Measurements from ENCODE around the gene MRPL48.

MRPL48 gene

GRCh38 chr11:73792584-73792983 lies 4.9 kb downstream of the MRPL48 start:
- Mint-ChIP-seq H3K36me3 (peaks cover 3% of the 10 kb centered on the region), H3K4me1 (ENCODE audit: low read depth) (peaks cover 24% of the 10 kb centered on the region), H3K27me3 (no peaks in the 10 kb centered on the region), H3K9me3 (ENCODE audit: low read depth) (no peaks in the 10 kb centered on the region), H3K4me3 (no peak overlapping the region), H3K27ac (no peak overlapping the region)

GRCh38 chr11:73795925-73796632 lies 8.4 kb downstream of the MRPL48 start:
- H3K4me3 Mint-ChIP-seq, result no peak overlapping the region
- peaks cover 3% of the 10 kb centered on the region for H3K36me3 Mint-ChIP-seq
- no peak overlapping the region for H3K27ac Mint-ChIP-seq
- no peaks in the 10 kb centered on the region for H3K9me3 Mint-ChIP-seq (ENCODE audit: low read depth)
- H3K27me3 Mint-ChIP-seq, result no peaks in the 10 kb centered on the region
- peaks cover 7% of the 10 kb centered on the region for H3K4me1 Mint-ChIP-seq (ENCODE audit: low read depth)

GRCh38 chr11:73797457-73797856 lies 9.8 kb downstream of the MRPL48 start:
- Mint-ChIP-seq H3K9me3 (ENCODE audit: low read depth) (no peaks in the 10 kb centered on the region), H3K27ac (no peak overlapping the region), H3K27me3 (no peaks in the 10 kb centered on the region), H3K4me1 (ENCODE audit: low read depth) (peaks cover 2% of the 10 kb centered on the region), H3K36me3 (peaks cover 3% of the 10 kb centered on the region), H3K4me3 (no peak overlapping the region)

GRCh38 chr11:73800276-73800806 lies 12.7 kb downstream of the MRPL48 start:
- H3K36me3 Mint-ChIP-seq, result no peaks in the 10 kb centered on the region
- peaks cover 3% of the 10 kb centered on the region for H3K4me1 Mint-ChIP-seq (ENCODE audit: low read depth)
- H3K27ac Mint-ChIP-seq, result no peak overlapping the region
- H3K27me3 Mint-ChIP-seq, result no peaks in the 10 kb centered on the region
- H3K4me3 Mint-ChIP-seq, result no peak overlapping the region
- H3K9me3 Mint-ChIP-seq (ENCODE audit: low read depth), result no peaks in the 10 kb centered on the region

GRCh38 chr11:73801136-73801535 lies 13.5 kb downstream of the MRPL48 start:
- no peaks in the 10 kb centered on the region for H3K9me3 Mint-ChIP-seq (ENCODE audit: low read depth)
- H3K36me3 Mint-ChIP-seq, result peaks cover 4% of the 10 kb centered on the region
- no peak overlapping the region for H3K4me3 Mint-ChIP-seq
- H3K27ac Mint-ChIP-seq, result no peak overlapping the region
- no peaks in the 10 kb centered on the region for H3K27me3 Mint-ChIP-seq
- peaks cover 5% of the 10 kb centered on the region for H3K4me1 Mint-ChIP-seq (ENCODE audit: low read depth)

GRCh38 chr11:73804712-73805111 lies 17.0 kb downstream of the MRPL48 start:
- no peak overlapping the region for H3K4me3 Mint-ChIP-seq
- peaks cover 10% of the 10 kb centered on the region for H3K36me3 Mint-ChIP-seq
- no peak overlapping the region for H3K27ac Mint-ChIP-seq
- H3K27me3 Mint-ChIP-seq, result no peaks in the 10 kb centered on the region
- no peaks in the 10 kb centered on the region for H3K9me3 Mint-ChIP-seq (ENCODE audit: low read depth)
- H3K4me1 Mint-ChIP-seq (ENCODE audit: low read depth), result peaks cover 5% of the 10 kb centered on the region

GRCh38 chr11:73808052-73808451 lies 20.4 kb downstream of the MRPL48 start:
- H3K4me3 Mint-ChIP-seq, result no peak overlapping the region
- H3K9me3 Mint-ChIP-seq (ENCODE audit: low read depth), result no peaks in the 10 kb centered on the region
- H3K36me3 Mint-ChIP-seq, result peaks cover 10% of the 10 kb centered on the region

GRCh38 chr11:73810637-73811036 lies 23.0 kb downstream of the MRPL48 start:
- no peak overlapping the region for H3K4me3 Mint-ChIP-seq
- H3K27me3 Mint-ChIP-seq, result no peaks in the 10 kb centered on the region
- no peaks in the 10 kb centered on the region for H3K9me3 Mint-ChIP-seq (ENCODE audit: low read depth)
- H3K4me1 Mint-ChIP-seq (ENCODE audit: low read depth), result peaks cover 3% of the 10 kb centered on the region
- no peak overlapping the region for H3K27ac Mint-ChIP-seq
- peaks cover 13% of the 10 kb centered on the region for H3K36me3 Mint-ChIP-seq

More at GRCh38 chr11:73808052-73808451, 20.4 kb downstream of the MRPL48 start:
- H3K27me3 Mint-ChIP-seq, result no peaks in the 10 kb centered on the region
- H3K4me1 Mint-ChIP-seq (ENCODE audit: low read depth), result peaks cover 5% of the 10 kb centered on the region
- H3K27ac Mint-ChIP-seq, result no peak overlapping the region

GRCh38 chr11:73812234-73812633 lies 24.6 kb downstream of the MRPL48 start:
- no peak overlapping the region for H3K4me3 Mint-ChIP-seq
- peak overlapping the region; percentile 5 for H3K27ac Mint-ChIP-seq
- H3K4me1 Mint-ChIP-seq (ENCODE audit: low read depth), result no peaks in the 10 kb centered on the region
- no peaks in the 10 kb centered on the region for H3K27me3 Mint-ChIP-seq
- no peaks in the 10 kb centered on the region for H3K9me3 Mint-ChIP-seq (ENCODE audit: low read depth)
- peaks cover 8% of the 10 kb centered on the region for H3K36me3 Mint-ChIP-seq

GRCh38 chr11:73814812-73815211 lies 27.1 kb downstream of the MRPL48 start:
- H3K9me3 Mint-ChIP-seq (ENCODE audit: low read depth), result no peaks in the 10 kb centered on the region
- H3K27me3 Mint-ChIP-seq, result no peaks in the 10 kb centered on the region
- no peaks in the 10 kb centered on the region for H3K4me1 Mint-ChIP-seq (ENCODE audit: low read depth)
- no peak overlapping the region for H3K27ac Mint-ChIP-seq
- H3K4me3 Mint-ChIP-seq, result no peak overlapping the region
- H3K36me3 Mint-ChIP-seq, result peaks cover 2% of the 10 kb centered on the region

GRCh38 chr11:73818846-73819245 lies 31.2 kb downstream of the MRPL48 start:
- peaks cover 4% of the 10 kb centered on the region for H3K36me3 Mint-ChIP-seq

GRCh38 chr11:73830261-73830660 lies 42.6 kb downstream of the MRPL48 start:
- no peak overlapping the region for H3K27ac Mint-ChIP-seq
- H3K4me3 Mint-ChIP-seq, result no peak overlapping the region
- H3K27me3 Mint-ChIP-seq, result no peaks in the 10 kb centered on the region
- H3K9me3 Mint-ChIP-seq (ENCODE audit: low read depth), result no peaks in the 10 kb centered on the region
- no peaks in the 10 kb centered on the region for H3K4me1 Mint-ChIP-seq (ENCODE audit: low read depth)
- peaks cover 4% of the 10 kb centered on the region for H3K36me3 Mint-ChIP-seq

More at GRCh38 chr11:73818846-73819245, 31.2 kb downstream of the MRPL48 start:
- Mint-ChIP-seq H3K4me3 (no peak overlapping the region), H3K27me3 (no peaks in the 10 kb centered on the region), H3K4me1 (ENCODE audit: low read depth) (peaks cover 2% of the 10 kb centered on the region), H3K9me3 (ENCODE audit: low read depth) (no peaks in the 10 kb centered on the region), H3K27ac (no peak overlapping the region)

- Mint-ChIP-seq H3K36me3 (peaks cover 4% of the 10 kb centered on the region), H3K27ac (no peak overlapping the region), H3K27me3 (no peaks in the 10 kb centered on the region), H3K4me1 (ENCODE audit: low read depth) (no peaks in the 10 kb centered on the region), H3K9me3 (ENCODE audit: low read depth) (no peaks in the 10 kb centered on the region), H3K4me3 (no peak overlapping the region)
Observed at GRCh38 chr11:73833067-73833466, 45.4 kb downstream of the MRPL48 start.

GRCh38 chr11:73838443-73839122 lies 50.9 kb downstream of the MRPL48 start:
- H3K36me3 Mint-ChIP-seq, result peaks cover 2% of the 10 kb centered on the region
- no peak overlapping the region for H3K4me3 Mint-ChIP-seq
- no peaks in the 10 kb centered on the region for H3K9me3 Mint-ChIP-seq (ENCODE audit: low read depth)
- H3K27me3 Mint-ChIP-seq, result no peaks in the 10 kb centered on the region
- no peaks in the 10 kb centered on the region for H3K4me1 Mint-ChIP-seq (ENCODE audit: low read depth)
- H3K27ac Mint-ChIP-seq, result no peak overlapping the region

GRCh38 chr11:73839123-73839457 lies 51.4 kb downstream of the MRPL48 start:
- no peak overlapping the region for H3K27ac Mint-ChIP-seq
- no peak overlapping the region for H3K4me3 Mint-ChIP-seq
- no peaks in the 10 kb centered on the region for H3K27me3 Mint-ChIP-seq
- H3K9me3 Mint-ChIP-seq (ENCODE audit: low read depth), result no peaks in the 10 kb centered on the region
- H3K36me3 Mint-ChIP-seq, result peaks cover 2% of the 10 kb centered on the region
- no peaks in the 10 kb centered on the region for H3K4me1 Mint-ChIP-seq (ENCODE audit: low read depth)
